ENCODE measurements around the gene TPBGL. TPM values are rescaled to one million over a fixed set of nuclear protein-coding genes. Genes with fewer than 3 reads are reported as not detected.

Gene TPBGL
- total and polyA plus RNA-seq, 2 experiments from 2014 or later = 0.08 to 0.21 TPM

DNA sequence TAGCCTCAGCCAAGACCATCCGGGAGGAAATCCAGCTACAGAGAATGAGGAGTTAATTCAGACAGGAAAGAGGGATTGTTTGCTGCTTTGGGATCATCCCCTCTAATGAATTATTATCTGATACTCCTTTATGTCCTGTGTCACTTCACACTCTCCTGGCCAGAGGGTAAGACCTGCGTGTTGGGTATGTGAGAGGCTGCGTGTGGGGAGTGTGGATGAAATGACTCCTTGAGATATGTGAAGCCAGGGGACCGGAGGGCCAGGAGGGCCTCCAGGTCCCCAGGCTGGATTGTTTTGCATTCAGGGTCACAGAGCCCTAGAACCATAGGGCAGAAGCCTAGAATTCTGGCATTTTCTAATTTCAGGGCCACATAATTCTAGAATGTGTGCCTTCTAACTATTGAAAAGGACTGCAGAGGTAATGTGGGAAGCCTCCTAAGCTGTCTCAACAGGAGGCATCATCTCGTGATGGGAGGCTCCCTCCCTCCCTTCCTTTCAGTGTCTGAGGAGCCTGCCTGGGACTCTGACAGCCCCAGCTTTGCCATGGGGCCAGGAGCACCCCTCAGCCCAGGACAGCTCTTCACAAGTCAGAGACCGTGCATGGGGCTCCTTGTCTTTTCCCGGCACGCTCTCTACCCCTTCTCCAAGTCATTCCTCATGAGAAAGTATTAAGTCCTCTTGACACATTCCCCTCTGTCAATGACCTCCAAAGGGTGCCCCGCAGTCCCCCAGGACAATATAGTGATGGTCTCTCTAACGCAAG lies 3.7 kb downstream of the TPBGL start:
- Histone ChIP-seq H3K9me2 (ENCODE audit: insufficient read depth) (0 out of 2 replicates have a peak, but pooled peaks cover 2% of the 10 kb centered on the region), H3K36me3 (ENCODE audit: insufficient read depth) (no peaks in the 10 kb centered on the region), H4K20me1 (replicated peaks; ENCODE audit: insufficient read depth) (no peaks in the 10 kb centered on the region), H3K4me3 (no peak overlapping the region), H3K4me2 (no peak overlapping the region), H3F3A (replicated peaks; ENCODE audit: low read depth) (no peaks in the 10 kb centered on the region), H3K27ac (ENCODE audit: low read depth) (no peak overlapping the region), H3K27me3 (ENCODE audit: insufficient read depth) (peaks cover 54% of the 10 kb centered on the region), H3K79me2 (replicated peaks; ENCODE audit: insufficient read depth) (no peaks in the 10 kb centered on the region), H2AFZ (no peak overlapping the region), H3K4me1 (ENCODE audit: insufficient read depth) (peaks cover 11% of the 10 kb centered on the region; the same call in 1 of the 2 replicates)
- H3K27ac Mint-ChIP-seq = no peak overlapping the region
- no peak overlapping the region for H3K4me3 Mint-ChIP-seq
- TF ChIP-seq ZNF331 (CRISPR knock-in tag; IDR thresholded peaks at IDR 0.05; ENCODE audit: low read depth) = no peak
- TF ChIP-seq, protein P1, sequence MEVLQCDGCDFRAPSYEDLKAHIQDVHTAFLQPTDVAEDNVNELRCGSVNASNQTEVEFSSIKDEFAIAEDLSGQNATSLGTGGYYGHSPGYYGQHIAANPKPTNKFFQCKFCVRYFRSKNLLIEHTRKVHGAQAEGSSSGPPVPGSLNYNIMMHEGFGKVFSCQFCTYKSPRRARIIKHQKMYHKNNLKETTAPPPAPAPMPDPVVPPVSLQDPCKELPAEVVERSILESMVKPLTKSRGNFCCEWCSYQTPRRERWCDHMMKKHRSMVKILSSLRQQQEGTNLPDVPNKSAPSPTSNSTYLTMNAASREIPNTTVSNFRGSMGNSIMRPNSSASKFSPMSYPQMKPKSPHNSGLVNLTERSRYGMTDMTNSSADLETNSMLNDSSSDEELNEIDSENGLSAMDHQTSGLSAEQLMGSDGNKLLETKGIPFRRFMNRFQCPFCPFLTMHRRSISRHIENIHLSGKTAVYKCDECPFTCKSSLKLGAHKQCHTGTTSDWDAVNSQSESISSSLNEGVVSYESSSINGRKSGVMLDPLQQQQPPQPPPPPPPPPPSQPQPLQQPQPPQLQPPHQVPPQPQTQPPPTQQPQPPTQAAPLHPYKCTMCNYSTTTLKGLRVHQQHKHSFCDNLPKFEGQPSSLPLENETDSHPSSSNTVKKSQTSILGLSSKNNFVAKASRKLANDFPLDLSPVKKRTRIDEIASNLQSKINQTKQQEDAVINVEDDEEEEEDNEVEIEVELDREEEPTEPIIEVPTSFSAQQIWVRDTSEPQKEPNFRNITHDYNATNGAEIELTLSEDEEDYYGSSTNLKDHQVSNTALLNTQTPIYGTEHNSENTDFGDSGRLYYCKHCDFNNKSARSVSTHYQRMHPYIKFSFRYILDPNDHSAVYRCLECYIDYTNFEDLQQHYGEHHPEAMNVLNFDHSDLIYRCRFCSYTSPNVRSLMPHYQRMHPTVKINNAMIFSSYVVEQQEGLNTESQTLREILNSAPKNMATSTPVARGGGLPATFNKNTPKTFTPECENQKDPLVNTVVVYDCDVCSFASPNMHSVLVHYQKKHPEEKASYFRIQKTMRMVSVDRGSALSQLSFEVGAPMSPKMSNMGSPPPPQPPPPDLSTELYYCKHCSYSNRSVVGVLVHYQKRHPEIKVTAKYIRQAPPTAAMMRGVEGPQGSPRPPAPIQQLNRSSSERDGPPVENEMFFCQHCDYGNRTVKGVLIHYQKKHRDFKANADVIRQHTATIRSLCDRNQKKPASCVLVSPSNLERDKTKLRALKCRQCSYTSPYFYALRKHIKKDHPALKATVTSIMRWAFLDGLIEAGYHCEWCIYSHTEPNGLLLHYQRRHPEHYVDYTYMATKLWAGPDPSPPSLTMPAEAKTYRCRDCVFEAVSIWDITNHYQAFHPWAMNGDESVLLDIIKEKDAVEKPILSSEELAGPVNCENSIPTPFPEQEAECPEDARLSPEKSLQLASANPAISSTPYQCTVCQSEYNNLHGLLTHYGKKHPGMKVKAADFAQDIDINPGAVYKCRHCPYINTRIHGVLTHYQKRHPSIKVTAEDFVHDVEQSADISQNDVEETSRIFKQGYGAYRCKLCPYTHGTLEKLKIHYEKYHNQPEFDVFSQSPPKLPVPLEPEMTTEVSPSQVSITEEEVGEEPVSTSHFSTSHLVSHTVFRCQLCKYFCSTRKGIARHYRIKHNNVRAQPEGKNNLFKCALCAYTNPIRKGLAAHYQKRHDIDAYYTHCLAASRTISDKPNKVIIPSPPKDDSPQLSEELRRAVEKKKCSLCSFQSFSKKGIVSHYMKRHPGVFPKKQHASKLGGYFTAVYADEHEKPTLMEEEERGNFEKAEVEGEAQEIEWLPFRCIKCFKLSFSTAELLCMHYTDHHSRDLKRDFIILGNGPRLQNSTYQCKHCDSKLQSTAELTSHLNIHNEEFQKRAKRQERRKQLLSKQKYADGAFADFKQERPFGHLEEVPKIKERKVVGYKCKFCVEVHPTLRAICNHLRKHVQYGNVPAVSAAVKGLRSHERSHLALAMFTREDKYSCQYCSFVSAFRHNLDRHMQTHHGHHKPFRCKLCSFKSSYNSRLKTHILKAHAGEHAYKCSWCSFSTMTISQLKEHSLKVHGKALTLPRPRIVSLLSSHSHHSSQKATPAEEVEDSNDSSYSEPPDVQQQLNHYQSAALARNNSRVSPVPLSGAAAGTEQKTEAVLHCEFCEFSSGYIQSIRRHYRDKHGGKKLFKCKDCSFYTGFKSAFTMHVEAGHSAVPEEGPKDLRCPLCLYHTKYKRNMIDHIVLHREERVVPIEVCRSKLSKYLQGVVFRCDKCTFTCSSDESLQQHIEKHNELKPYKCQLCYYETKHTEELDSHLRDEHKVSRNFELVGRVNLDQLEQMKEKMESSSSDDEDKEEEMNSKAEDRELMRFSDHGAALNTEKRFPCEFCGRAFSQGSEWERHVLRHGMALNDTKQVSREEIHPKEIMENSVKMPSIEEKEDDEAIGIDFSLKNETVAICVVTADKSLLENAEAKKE (CRISPR knock-in tag; IDR thresholded peaks at IDR 0.05) = no peak
- TF ChIP-seq EZH2 (IDR thresholded peaks at IDR 0.05; ENCODE audit: low read depth, unreplicated experiment) = no peak
- TF ChIP-seq POLR2AphosphoS5 (IDR thresholded peaks at IDR 0.05; ENCODE audit: low read depth) = no peak
- TF ChIP-seq CREB1 (CRISPR knock-in tag; IDR thresholded peaks at IDR 0.05; ENCODE audit: low read depth) = no peak
- no peak for TF ChIP-seq ZNF114 (CRISPR knock-in tag; IDR thresholded peaks at IDR 0.05)
- TF ChIP-seq, protein P2, sequence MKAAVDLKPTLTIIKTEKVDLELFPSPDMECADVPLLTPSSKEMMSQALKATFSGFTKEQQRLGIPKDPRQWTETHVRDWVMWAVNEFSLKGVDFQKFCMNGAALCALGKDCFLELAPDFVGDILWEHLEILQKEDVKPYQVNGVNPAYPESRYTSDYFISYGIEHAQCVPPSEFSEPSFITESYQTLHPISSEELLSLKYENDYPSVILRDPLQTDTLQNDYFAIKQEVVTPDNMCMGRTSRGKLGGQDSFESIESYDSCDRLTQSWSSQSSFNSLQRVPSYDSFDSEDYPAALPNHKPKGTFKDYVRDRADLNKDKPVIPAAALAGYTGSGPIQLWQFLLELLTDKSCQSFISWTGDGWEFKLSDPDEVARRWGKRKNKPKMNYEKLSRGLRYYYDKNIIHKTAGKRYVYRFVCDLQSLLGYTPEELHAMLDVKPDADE (IDR thresholded peaks at IDR 0.05) = no peak
- no peak for TF ChIP-seq NANOG (IDR thresholded peaks at IDR 0.05; ENCODE audit: borderline replicate concordance)
- TF ChIP-seq EZH2phosphoT487 (IDR thresholded peaks at IDR 0.05; ENCODE audit: unreplicated experiment) = no peak
- TF ChIP-seq, protein P3, sequence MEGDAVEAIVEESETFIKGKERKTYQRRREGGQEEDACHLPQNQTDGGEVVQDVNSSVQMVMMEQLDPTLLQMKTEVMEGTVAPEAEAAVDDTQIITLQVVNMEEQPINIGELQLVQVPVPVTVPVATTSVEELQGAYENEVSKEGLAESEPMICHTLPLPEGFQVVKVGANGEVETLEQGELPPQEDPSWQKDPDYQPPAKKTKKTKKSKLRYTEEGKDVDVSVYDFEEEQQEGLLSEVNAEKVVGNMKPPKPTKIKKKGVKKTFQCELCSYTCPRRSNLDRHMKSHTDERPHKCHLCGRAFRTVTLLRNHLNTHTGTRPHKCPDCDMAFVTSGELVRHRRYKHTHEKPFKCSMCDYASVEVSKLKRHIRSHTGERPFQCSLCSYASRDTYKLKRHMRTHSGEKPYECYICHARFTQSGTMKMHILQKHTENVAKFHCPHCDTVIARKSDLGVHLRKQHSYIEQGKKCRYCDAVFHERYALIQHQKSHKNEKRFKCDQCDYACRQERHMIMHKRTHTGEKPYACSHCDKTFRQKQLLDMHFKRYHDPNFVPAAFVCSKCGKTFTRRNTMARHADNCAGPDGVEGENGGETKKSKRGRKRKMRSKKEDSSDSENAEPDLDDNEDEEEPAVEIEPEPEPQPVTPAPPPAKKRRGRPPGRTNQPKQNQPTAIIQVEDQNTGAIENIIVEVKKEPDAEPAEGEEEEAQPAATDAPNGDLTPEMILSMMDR (conservative IDR thresholded peaks at IDR 0.05; ENCODE audit: low read depth in 2 of 2) = no peak
- TF ChIP-seq, protein P4, sequence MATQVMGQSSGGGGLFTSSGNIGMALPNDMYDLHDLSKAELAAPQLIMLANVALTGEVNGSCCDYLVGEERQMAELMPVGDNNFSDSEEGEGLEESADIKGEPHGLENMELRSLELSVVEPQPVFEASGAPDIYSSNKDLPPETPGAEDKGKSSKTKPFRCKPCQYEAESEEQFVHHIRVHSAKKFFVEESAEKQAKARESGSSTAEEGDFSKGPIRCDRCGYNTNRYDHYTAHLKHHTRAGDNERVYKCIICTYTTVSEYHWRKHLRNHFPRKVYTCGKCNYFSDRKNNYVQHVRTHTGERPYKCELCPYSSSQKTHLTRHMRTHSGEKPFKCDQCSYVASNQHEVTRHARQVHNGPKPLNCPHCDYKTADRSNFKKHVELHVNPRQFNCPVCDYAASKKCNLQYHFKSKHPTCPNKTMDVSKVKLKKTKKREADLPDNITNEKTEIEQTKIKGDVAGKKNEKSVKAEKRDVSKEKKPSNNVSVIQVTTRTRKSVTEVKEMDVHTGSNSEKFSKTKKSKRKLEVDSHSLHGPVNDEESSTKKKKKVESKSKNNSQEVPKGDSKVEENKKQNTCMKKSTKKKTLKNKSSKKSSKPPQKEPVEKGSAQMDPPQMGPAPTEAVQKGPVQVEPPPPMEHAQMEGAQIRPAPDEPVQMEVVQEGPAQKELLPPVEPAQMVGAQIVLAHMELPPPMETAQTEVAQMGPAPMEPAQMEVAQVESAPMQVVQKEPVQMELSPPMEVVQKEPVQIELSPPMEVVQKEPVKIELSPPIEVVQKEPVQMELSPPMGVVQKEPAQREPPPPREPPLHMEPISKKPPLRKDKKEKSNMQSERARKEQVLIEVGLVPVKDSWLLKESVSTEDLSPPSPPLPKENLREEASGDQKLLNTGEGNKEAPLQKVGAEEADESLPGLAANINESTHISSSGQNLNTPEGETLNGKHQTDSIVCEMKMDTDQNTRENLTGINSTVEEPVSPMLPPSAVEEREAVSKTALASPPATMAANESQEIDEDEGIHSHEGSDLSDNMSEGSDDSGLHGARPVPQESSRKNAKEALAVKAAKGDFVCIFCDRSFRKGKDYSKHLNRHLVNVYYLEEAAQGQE (IDR thresholded peaks at IDR 0.05; ENCODE audit: unreplicated experiment) = no peak
- peaks cover 12% of the 10 kb centered on the region for H3K4me1 Mint-ChIP-seq
- DNase-seq (ENCODE audit: low spot score) = no peak
- no peaks in the 10 kb centered on the region for H3K36me3 Mint-ChIP-seq (ENCODE audit: low read depth)
- H3K9me3 Mint-ChIP-seq = no peaks in the 10 kb centered on the region
- no peak for ATAC-seq
- H3K27me3 Mint-ChIP-seq (ENCODE audit: insufficient read depth, low read depth, poor library complexity) = peaks cover 42% of the 10 kb centered on the region
